Kidney epithelial cell (primary cell): ENCODE measurements around the gene SHQ1. TPM values are rescaled to one million over a fixed set of nuclear protein-coding genes. Genes with fewer than 3 reads are reported as not detected.
A peak's percentile ranks its signal among the peaks of the same experiment; 100 is the strongest.
"Not testable (repeated sequence)": the region's sequence is repeated elsewhere in the genome, so short reads cannot be mapped to it uniquely, and the experiment has no call there.

Source experiments
- DNase-seq: peaks from one replicate; pipeline ENCODE4 v3.0.0-alpha.2; 2010; ENCODE audit warnings: low read depth
- H3K27me3 ChIP-seq: 2 replicates; pipeline ENCODE4 v1.6.0; 2011; ENCODE audit warnings: low read length; ENCODE audit not compliant: control insufficient read depth, insufficient read depth
- H3K36me3 ChIP-seq: 2 replicates; pipeline ENCODE4 v1.5.1; 2011; ENCODE audit warnings: low read length; ENCODE audit not compliant: control insufficient read depth, insufficient read depth
- H3K4me3 ChIP-seq: 2 replicates; pipeline ENCODE4 v1.5.1; 2011; ENCODE audit warnings: low read depth, mild to moderate bottlenecking, control low read depth, low read length
- CTCF ChIP-seq: IDR thresholded peaks from 2 replicates; pipeline ENCODE4 v1.5.1; 2011; ENCODE audit warnings: mild to moderate bottlenecking, moderate library complexity, low read length, control low read depth, inconsistent platforms; ENCODE audit not compliant: insufficient read depth, poor library complexity, severe bottlenecking
- total RNA-seq: library from RNA; depleted of rRNA; stranded (reverse); fragments of >200 nt; gene quantifications from 2 replicates; pipeline ENCODE4 v1.2.3, GENCODE V29; 2015

Gene SHQ1
- total RNA-seq, 1 donor from 2014 or later = 18.6 TPM

GRCh38 chr3:72739531-72740466 is 108.4 kb downstream of the SHQ1 start:
- TF ChIP-seq CTCF = no peak

GRCh38 chr3:72738752-72739530 is 109.3 kb downstream of the SHQ1 start:
- Histone ChIP-seq H3K4me3 (peak overlapping the region; percentile 31), H3K27me3 (no peaks in the 10 kb centered on the region), H3K36me3 (no peaks in the 10 kb centered on the region)
- no peak for DNase-seq
- no peak for TF ChIP-seq CTCF

More at GRCh38 chr3:72739531-72740466, 108.4 kb downstream of the SHQ1 start:
- H3K27me3 ChIP-seq = no peaks in the 10 kb centered on the region
- no peaks in the 10 kb centered on the region for H3K36me3 ChIP-seq
- no peak for DNase-seq
- H3K4me3 ChIP-seq = no peak overlapping the region

- not testable (repeated sequence) for H3K36me3 ChIP-seq, DNase-seq, H3K4me3 ChIP-seq, H3K27me3 ChIP-seq
Observed at GRCh38 chr3:72735072-72735471, 113.2 kb downstream of the SHQ1 start.

GRCh38 chr3:72733676-72734075 is 114.6 kb downstream of the SHQ1 start:
- no peaks in the 10 kb centered on the region for H3K27me3 ChIP-seq
- no peaks in the 10 kb centered on the region for H3K36me3 ChIP-seq
- no peak overlapping the region for H3K4me3 ChIP-seq
- no peak for DNase-seq
- TF ChIP-seq CTCF = no peak

- not testable (repeated sequence) for DNase-seq
Observed at GRCh38 chr3:72732666-72733345, 115.4 kb downstream of the SHQ1 start.

GRCh38 chr3:72728958-72729467 is 119.2 kb downstream of the SHQ1 start:
- DNase-seq = no peak
- H3K27me3 ChIP-seq = no peaks in the 10 kb centered on the region
- no peak for TF ChIP-seq CTCF
- no peak overlapping the region for H3K4me3 ChIP-seq
- H3K36me3 ChIP-seq = no peaks in the 10 kb centered on the region

More at GRCh38 chr3:72732666-72733345, 115.4 kb downstream of the SHQ1 start:
- H3K4me3 ChIP-seq, H3K36me3 ChIP-seq, H3K27me3 ChIP-seq: not testable (repeated sequence)
